H9 (cell line): Measurements from ENCODE around the gene HACE1. TPM values are rescaled to one million over a fixed set of nuclear protein-coding genes. Genes with fewer than 3 reads are reported as not detected.

Experiments
- DNase-seq: peaks from one replicate; pipeline ENCODE4 v3.0.0-alpha.2; 2017
- H2AFZ ChIP-seq: one replicate; pipeline ENCODE4 v1.6.1; 2013; ENCODE audit warnings: mild to moderate bottlenecking, low read length, control low read depth, moderate library complexity
- H2AK5ac ChIP-seq: 2 replicates; pipeline ENCODE4 v1.6.1; 2013; ENCODE audit warnings: low read length, control low read depth, mixed read lengths; ENCODE audit not compliant: insufficient read length
- H2BK120ac ChIP-seq: one replicate; pipeline ENCODE4 v1.6.1; 2013; ENCODE audit warnings: low read depth, mild to moderate bottlenecking, low read length, control low read depth, inconsistent platforms; ENCODE audit not compliant: poor library complexity, severe bottlenecking
- H2BK12ac ChIP-seq: 2 replicates; pipeline ENCODE4 v1.6.1; 2013; ENCODE audit warnings: low read length, control low read depth, mixed read lengths, low read depth; ENCODE audit not compliant: insufficient read length
- H2BK15ac ChIP-seq: 2 replicates; pipeline ENCODE4 v1.6.1; 2013; ENCODE audit warnings: low read depth, low read length, control low read depth
- H2BK20ac ChIP-seq: one replicate; pipeline ENCODE4 v1.6.1; 2013; ENCODE audit warnings: low read depth, mild to moderate bottlenecking, low read length, control low read depth, inconsistent platforms; ENCODE audit not compliant: poor library complexity, severe bottlenecking
- H2BK5ac ChIP-seq: 2 replicates; pipeline ENCODE4 v1.6.1; 2013; ENCODE audit warnings: low read length, control low read depth, mixed read lengths; ENCODE audit not compliant: insufficient read length
- H3K14ac ChIP-seq: 2 replicates; pipeline ENCODE4 v1.6.1; 2013; ENCODE audit warnings: low read length, control low read depth; ENCODE audit not compliant: insufficient read depth
- H3K18ac ChIP-seq: 2 replicates; pipeline ENCODE4 v1.6.1; 2013; ENCODE audit warnings: low read depth, mild to moderate bottlenecking, mixed read lengths, low read length, control low read depth; ENCODE audit not compliant: insufficient read length
- H3K23ac ChIP-seq: 2 replicates; pipeline ENCODE4 v1.6.1; 2013; ENCODE audit warnings: low read length, control low read depth, mixed read lengths, low read depth; ENCODE audit not compliant: insufficient read length
- H3K23me2 ChIP-seq: 2 replicates; pipeline ENCODE4 v1.6.1; 2013; ENCODE audit warnings: low read depth, mild to moderate bottlenecking, mixed read lengths, low read length, control low read depth; ENCODE audit not compliant: insufficient read length, poor library complexity, severe bottlenecking
- H3K27ac ChIP-seq: 2 replicates; pipeline ENCODE4 v1.5.1; 2013; ENCODE audit warnings: low read length, control low read depth, mixed read lengths, low read depth; ENCODE audit not compliant: insufficient read length
- H3K27me3 ChIP-seq: 2 replicates; pipeline ENCODE4 v1.6.1; 2013; ENCODE audit warnings: low read length, control low read depth, inconsistent platforms; ENCODE audit not compliant: insufficient read depth
- H3K4ac ChIP-seq: 2 replicates; pipeline ENCODE4 v1.6.1; 2013; ENCODE audit warnings: low read depth, mild to moderate bottlenecking, control low read depth, inconsistent platforms, low read length, moderate library complexity
- H3K4me1 ChIP-seq: 2 replicates; pipeline ENCODE4 v1.6.1; 2013; ENCODE audit warnings: low read length, control low read depth, inconsistent platforms; ENCODE audit not compliant: insufficient read depth
- H3K4me2 ChIP-seq: 2 replicates; pipeline ENCODE4 v1.6.1; 2013; ENCODE audit warnings: low read length, control low read depth, mixed read lengths; ENCODE audit not compliant: insufficient read length, insufficient read depth
- H3K56ac ChIP-seq: 2 replicates; pipeline ENCODE4 v1.6.1; 2013; ENCODE audit warnings: low read depth, mild to moderate bottlenecking, mixed read lengths, low read length, control low read depth; ENCODE audit not compliant: insufficient read length
- H3K79me1 ChIP-seq: 2 replicates; pipeline ENCODE4 v1.6.1; 2013; ENCODE audit warnings: low read depth, mild to moderate bottlenecking, moderate library complexity, low read length, control low read depth, inconsistent platforms; ENCODE audit not compliant: insufficient read depth, poor library complexity, severe bottlenecking
- H3K79me2 ChIP-seq: 2 replicates; pipeline ENCODE4 v1.6.1; 2013; ENCODE audit warnings: low read length, control low read depth, inconsistent platforms; ENCODE audit not compliant: insufficient read depth
- H3K9ac ChIP-seq: 2 replicates; pipeline ENCODE4 v1.6.1; 2013; ENCODE audit warnings: low read length, control low read depth, mixed read lengths; ENCODE audit not compliant: insufficient read length; ENCODE audit errors: extremely low read depth
- H3K9me3 ChIP-seq: one replicate; pipeline ENCODE4 v1.6.1; 2013; ENCODE audit warnings: low read depth, low read length, inconsistent platforms; ENCODE audit not compliant: control insufficient read depth
- H3T11ph ChIP-seq: one replicate; pipeline ENCODE4 v1.6.1; 2013; ENCODE audit warnings: mild to moderate bottlenecking, low read length, control low read depth, inconsistent platforms
- H4K20me1 ChIP-seq: one replicate; pipeline ENCODE4 v1.6.1; 2013; ENCODE audit not compliant: control insufficient read depth, insufficient read length, insufficient read depth
- H4K5ac ChIP-seq: 2 replicates; pipeline ENCODE4 v1.6.1; 2013; ENCODE audit warnings: low read depth, mild to moderate bottlenecking, mixed read lengths, low read length, control low read depth; ENCODE audit not compliant: insufficient read length
- H4K8ac ChIP-seq: replicated peaks from 2 replicates; pipeline ENCODE4 v1.6.1; 2013; ENCODE audit warnings: low read length, control low read depth, mixed read lengths, low read depth; ENCODE audit not compliant: insufficient read length
- H4K91ac ChIP-seq: 2 replicates; pipeline ENCODE4 v1.6.1; 2013; ENCODE audit warnings: low read depth, mild to moderate bottlenecking, moderate library complexity, mixed read lengths, low read length, control low read depth; ENCODE audit not compliant: insufficient read length
- H3K27ac Mint-ChIP-seq, 3 experiments: 2 replicates in 2 of 3; 3 replicates in 1 of 3; pipeline ENCODE4 v1.8.0; 2020 to 2021; ENCODE audit warnings: mixed read lengths in 3 of 3, mild to moderate bottlenecking in 1 of 3, moderate library complexity in 1 of 3
- H3K27me3 Mint-ChIP-seq: 2 replicates; pipeline ENCODE4 v1.8.0; 2021; ENCODE audit warnings: low read depth, mild to moderate bottlenecking, moderate library complexity, mixed read lengths
- H3K36me3 Mint-ChIP-seq, 3 experiments: 2 replicates in 2 of 3; 3 replicates in 1 of 3; pipeline ENCODE4 v1.8.0; 2020 to 2021; ENCODE audit warnings: low read depth in 3 of 3, mixed read lengths in 3 of 3; ENCODE audit not compliant: insufficient read depth in 1 of 3
- H3K4me1 Mint-ChIP-seq, 2 experiments: 2 replicates each; pipeline ENCODE4 v1.8.0; 2020; ENCODE audit warnings: mixed read lengths in 2 of 2
- H3K4me3 Mint-ChIP-seq, 2 experiments: 2 replicates in 1 of 2; 3 replicates in 1 of 2; pipeline ENCODE4 v1.8.0; 2020 to 2021; ENCODE audit warnings: mild to moderate bottlenecking in 2 of 2, mixed read lengths in 2 of 2, moderate library complexity in 1 of 2
- H3K9me3 Mint-ChIP-seq, 2 experiments: 2 replicates in 1 of 2; 3 replicates in 1 of 2; pipeline ENCODE4 v1.8.0; 2020; ENCODE audit warnings: mild to moderate bottlenecking in 2 of 2, mixed read lengths in 2 of 2, moderate library complexity in 1 of 2
- CTCF ChIP-seq: fragments of 200-600 bp; sonication (generic); conservative IDR thresholded peaks from 3 replicates; pipeline ENCODE4 v1.8.0; 2021; ENCODE audit warnings: antibody characterized with exemption, mild to moderate bottlenecking
- WGBS: extraction: QIAGEN DNeasy Blood & Tissue Kit; methylation state at CpG from one replicate; pipeline ENCODE4 v1.1.7; 2013; ENCODE audit warnings: missing lambda C conversion rate, low lambda C conversion rate, mixed read lengths; ENCODE audit not compliant: insufficient read length; ENCODE audit errors: extremely low coverage; 5-methylcytosine and 5-hydroxymethylcytosine counted together
- total RNA-seq: library from RNA; stranded (reverse); gene quantifications from 2 replicates; pipeline ENCODE4 v1.2.1, GENCODE V29; 2021

Gene HACE1
- total RNA-seq, 1 experiment from 2014 or later, result 18.0 TPM

- Histone ChIP-seq H4K91ac (no peak overlapping the region), H3T11ph (no peak overlapping the region), H4K20me1 (no peaks in the 10 kb centered on the region), H4K8ac (no peak overlapping the region), H3K56ac (no peak overlapping the region), H3K18ac (no peak overlapping the region), H2AFZ (no peak overlapping the region), H2BK5ac (no peak overlapping the region), H3K27me3 (no peaks in the 10 kb centered on the region), H3K9ac (no peak overlapping the region), H3K9me3 (no peaks in the 10 kb centered on the region), H3K4me2 (no peak overlapping the region), H2BK120ac (no peak overlapping the region), H4K5ac (no peak overlapping the region), H3K79me2 (no peaks in the 10 kb centered on the region), H2BK12ac (no peak overlapping the region), H3K4me1 (no peaks in the 10 kb centered on the region), H2BK20ac (no peak overlapping the region), H3K14ac (no peak overlapping the region), H3K27ac (no peak overlapping the region), H3K23me2 (no peaks in the 10 kb centered on the region), H2AK5ac (no peak overlapping the region), H3K4ac (no peak overlapping the region), H3K79me1 (no peaks in the 10 kb centered on the region), H3K23ac (no peak overlapping the region), H2BK15ac (no peak overlapping the region)
- H3K4me3 Mint-ChIP-seq, result no peak overlapping the region
- TF ChIP-seq CTCF, result no peak
- no peaks in the 10 kb centered on the region for H3K9me3 Mint-ChIP-seq
- H3K4me1 Mint-ChIP-seq, result no peaks in the 10 kb centered on the region
- DNase-seq, result no peak
- peaks cover 2 to 22% (median 10%) of the 10 kb centered on the region in 3 experiments; a peak in 5 of 7 replicates for H3K36me3 Mint-ChIP-seq
- H3K27me3 Mint-ChIP-seq, result no peaks in the 10 kb centered on the region
- WGBS, result no CpG with 5 or more reads among the region's 2 CpGs
- H3K27ac Mint-ChIP-seq, result no peak overlapping the region
Measured at GRCh38 chr6:104788400-104788799, 71.3 kb downstream of the HACE1 start.
